ENCODE data around the gene ABCB8.

Gene ABCB8

DNA sequence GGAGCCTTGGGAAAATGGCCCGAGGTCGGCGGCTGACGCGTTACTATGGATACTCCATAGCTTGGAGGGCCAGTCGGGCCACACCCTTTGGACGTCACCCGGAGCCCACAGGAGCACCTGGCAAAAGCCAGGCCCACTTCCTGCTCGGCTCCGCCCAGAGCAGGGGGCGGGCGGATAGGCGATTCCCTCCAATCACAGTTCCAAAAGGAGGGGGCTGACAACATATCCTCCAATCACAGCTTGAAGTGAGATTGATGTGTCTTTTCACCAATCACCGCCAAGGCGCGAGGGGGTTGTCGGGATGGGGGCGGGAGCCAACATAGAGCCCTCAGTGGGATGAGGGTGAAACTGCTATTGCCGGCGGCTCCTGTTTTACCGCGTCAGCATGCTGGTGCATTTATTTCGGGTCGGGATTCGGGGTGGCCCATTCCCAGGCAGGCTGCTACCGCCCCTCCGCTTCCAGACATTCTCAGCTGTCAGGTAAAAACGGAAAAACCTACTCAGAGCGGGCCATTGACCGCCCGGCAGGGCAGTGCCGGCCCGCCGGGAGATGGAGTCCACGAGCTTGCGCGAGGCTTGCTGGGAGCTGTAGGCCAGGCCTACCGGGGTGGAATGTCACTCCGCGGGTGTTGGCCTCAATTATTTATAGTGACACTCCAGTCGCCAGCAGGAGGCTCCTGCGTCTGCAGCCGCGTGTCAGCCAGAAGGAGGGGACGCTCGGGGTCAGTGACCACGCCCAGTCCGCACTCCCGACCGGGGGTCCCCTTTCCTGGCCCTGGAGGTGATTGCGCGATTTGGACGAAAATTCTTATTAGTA is at the start of gene ABCB8:
Gene ABCB8 (plus strand): TSS at position 320 of the 817 bp plus-strand sequence. CDS start 66 bp downstream, at position 386.
- peak; percentile 95 for DNase-seq

DNA sequence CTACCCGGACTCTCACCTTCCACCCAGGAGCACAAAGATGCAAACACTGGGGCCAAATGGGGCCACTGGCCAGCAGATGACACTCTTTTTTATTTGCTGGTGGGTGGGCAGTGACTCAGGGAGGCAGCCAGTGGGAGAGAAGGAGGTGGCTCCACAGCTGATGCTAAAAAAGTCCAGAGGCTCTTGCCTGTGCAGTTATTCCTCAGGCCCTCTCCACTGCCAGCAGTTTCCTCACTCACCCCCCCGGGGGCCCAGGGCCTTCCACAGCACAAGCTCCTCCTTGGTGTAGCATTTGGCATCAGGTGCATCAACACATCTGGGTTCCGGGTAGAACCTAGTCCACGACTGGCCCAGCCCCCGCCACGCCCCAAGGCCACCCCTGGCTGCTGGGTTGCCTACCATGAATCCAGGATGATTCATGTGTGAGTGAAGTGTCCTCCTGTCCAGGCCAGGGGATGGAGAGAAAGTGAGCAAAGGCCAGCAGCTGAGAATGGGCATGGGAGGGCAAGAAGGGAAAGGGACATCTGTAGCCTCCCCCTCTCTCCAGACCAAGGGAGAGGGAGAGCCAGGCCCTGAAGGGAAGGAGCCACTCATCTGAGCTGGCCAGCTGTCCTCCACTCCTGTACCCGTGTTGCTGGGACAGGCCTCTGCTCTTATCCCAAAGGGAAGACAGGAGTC is 48.4 kb upstream of the ABCB8 start:
- no peak for DNase-seq

DNA sequence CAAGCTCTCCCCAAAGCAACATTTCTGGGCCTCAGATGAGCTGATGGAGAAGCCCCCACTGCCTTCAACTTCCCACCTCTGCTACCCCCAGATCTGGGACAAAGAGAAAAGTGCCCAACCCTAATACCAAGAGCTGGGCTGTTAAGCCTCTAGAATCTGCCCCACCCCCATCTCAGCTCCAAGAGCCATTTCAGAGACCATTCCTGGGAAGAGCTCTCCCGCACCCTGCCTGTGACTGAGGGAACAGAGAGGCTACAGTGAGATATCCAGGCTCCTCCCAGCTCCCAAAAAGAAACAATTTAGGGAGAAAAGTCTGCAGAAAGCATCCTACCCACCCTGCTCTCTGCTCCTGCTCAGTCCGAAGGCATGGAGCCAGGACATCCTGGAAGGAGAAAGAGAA is 47.6 kb upstream of the ABCB8 start:
- DNase-seq: no peak

DNA sequence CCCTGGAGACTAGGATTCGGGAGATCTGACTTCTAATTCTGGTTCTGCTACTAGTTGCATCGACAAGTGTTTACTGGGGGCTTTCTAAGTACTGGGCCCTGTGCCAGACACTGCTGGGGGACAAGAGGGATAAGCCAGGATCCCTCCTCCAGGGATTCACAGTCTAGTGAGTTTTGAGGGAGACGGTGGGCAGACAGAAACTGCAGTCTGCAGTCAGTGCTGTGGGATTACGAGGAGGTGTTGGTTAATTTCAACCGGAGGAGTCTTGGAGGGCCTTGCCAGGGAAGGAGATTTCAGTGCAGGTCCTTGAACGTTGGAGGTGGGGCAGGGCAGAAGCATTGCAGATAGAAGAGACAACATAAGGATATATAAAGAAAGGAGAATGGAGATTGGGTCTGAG is 46.6 kb upstream of the ABCB8 start:
- DNase-seq: no peak

DNA sequence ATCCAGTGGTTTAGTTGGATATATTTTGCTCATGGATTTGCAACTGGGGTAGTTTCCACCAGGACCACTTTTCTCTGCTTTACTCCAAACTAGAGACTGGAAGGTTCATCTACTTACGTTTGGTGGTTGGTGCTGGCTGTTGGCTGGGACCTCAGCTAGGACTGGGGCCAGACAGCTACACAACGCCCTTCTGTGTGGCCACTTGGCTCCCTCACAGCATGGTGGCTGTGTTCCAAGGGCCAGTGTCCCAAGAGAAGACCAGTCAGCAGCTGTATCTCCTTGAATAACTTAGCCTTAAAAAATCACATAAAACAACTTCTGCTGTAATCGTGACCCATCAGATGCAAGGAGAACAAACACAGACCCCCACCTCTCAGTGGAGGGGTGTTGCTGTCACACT is 45.9 kb upstream of the ABCB8 start:
- no peak for DNase-seq

- no peak for DNase-seq
Observed at GRCh38 chr7:150983893-150984368, 44.3 kb upstream of the ABCB8 start.

DNA sequence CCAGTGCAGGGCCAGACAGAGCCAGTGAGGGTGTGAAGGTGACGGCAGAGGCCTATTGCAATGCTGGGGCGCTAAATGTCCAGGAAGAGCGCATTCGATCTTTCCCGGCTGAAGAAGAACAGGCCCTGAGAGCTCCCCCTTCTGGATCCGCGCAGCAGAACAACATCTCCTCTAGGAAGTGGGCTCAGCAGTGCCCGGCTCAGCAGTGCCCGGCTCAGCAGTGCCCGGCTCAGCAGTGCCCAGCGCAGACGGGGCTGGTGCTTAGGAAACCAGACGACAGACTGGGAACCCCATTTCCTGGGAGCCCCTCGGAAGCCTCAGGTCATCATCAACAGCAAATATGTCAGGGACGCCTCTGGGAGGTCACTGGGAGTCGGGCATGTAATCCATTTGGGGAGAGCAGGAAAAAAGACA is 42.1 kb upstream of the ABCB8 start:
- no peak for DNase-seq

DNA sequence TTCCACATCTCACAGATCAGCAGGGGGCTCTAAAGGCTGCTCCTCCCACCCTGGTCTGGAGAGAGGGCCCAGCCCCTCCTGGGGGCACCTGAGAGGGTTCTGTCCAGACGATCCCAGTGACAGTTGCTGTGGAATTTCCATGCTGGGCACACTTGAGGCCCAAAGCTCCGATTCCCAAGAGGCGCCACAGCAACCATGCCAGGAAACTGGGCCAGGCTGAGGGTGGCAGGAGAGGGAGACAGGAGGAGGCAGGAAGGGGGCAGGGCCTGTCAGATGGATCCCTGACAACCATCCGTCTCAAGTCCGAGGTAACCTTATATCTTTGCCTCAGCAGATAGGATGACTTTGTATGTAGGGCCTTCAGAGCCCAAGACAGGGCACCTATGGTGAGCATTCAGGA is 41.7 kb upstream of the ABCB8 start:
- DNase-seq: no peak

- DNase-seq: no peak
Observed at GRCh38 chr7:150988230-150989226, 39.7 kb upstream of the ABCB8 start.

- no peak for DNase-seq
Observed at GRCh38 chr7:150989456-150989855, 38.8 kb upstream of the ABCB8 start.

GRCh38 chr7:150990416-150991186 is 37.6 kb upstream of the ABCB8 start, which contains the start of gene NOS3:
NOS3 (plus strand) TSS chr7:150991017; CDS start chr7:150993804, 2,787 bp downstream.
- DNase-seq: no peak

DNA sequence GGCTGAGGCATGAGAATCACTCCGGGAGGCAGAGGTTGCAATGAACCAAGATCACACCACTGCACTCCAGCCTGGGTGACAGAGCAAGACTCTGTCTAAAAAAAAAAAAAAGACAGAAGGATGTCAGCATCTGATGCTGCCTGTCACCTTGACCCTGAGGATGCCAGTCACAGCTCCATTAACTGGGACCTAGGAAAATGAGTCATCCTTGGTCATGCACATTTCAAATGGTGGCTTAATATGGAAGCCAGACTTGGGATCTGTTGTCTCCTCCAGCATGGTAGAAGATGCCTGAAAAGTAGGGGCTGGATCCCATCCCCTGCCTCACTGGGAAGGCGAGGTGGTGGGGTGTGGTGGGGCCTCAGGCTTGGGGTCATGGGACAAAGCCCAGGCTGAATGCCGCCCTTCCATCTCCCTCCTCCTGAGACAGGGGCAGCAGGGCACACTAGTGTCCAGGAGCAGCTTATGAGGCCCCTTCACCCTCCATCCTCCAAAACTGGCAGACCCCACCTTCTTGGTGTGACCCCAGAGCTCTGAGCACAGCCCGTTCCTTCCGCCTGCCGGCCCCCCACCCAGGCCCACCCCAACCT is 36.1 kb upstream of the ABCB8 start:
- DNase-seq: no peak

GRCh38 chr7:150992833-150993302 is 35.4 kb upstream of the ABCB8 start:
- DNase-seq: no peak

- no peak for DNase-seq
Observed at GRCh38 chr7:150993511-150993910, 34.7 kb upstream of the ABCB8 start.

- DNase-seq: no peak
Observed at GRCh38 chr7:150994141-150994837, 34.0 kb upstream of the ABCB8 start.

GRCh38 chr7:150994838-150995510 is 33.3 kb upstream of the ABCB8 start:
- no peak for DNase-seq

- DNase-seq: no peak
Observed at GRCh38 chr7:150996376-150997074, 31.7 kb upstream of the ABCB8 start.

DNA sequence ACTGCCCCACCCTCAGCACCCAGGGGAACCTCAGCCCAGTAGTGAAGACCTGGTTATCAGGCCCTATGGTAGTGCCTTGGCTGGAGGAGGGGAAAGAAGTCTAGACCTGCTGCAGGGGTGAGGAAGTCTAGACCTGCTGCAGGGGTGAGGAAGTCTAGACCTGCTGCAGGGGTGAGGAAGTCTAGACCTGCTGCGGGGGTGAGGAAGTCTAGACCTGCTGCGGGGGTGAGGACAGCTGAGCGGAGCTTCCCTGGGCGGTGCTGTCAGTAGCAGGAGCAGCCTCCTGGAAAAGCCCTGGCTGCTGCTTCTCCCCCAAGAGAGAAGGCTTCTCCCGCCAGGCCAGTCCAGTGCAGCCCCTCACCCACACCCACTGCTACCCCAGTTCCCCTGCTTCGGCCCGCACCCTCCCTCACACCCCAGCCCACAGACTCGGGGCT is 31.2 kb upstream of the ABCB8 start:
- DNase-seq: no peak

- no peak for DNase-seq
Observed at GRCh38 chr7:150997817-150998216, 30.4 kb upstream of the ABCB8 start.

Measured in T1000 (cell line).